ENCODE measurements around the gene SH3PXD2A.

Gene SH3PXD2A

GRCh38 chr10:103558911-103559310 is 296.5 kb downstream of the SH3PXD2A start:
- Histone ChIP-seq H3K27ac (no peak overlapping the region), H3K4me3 (no peak overlapping the region)
- TF ChIP-seq, protein P1, sequence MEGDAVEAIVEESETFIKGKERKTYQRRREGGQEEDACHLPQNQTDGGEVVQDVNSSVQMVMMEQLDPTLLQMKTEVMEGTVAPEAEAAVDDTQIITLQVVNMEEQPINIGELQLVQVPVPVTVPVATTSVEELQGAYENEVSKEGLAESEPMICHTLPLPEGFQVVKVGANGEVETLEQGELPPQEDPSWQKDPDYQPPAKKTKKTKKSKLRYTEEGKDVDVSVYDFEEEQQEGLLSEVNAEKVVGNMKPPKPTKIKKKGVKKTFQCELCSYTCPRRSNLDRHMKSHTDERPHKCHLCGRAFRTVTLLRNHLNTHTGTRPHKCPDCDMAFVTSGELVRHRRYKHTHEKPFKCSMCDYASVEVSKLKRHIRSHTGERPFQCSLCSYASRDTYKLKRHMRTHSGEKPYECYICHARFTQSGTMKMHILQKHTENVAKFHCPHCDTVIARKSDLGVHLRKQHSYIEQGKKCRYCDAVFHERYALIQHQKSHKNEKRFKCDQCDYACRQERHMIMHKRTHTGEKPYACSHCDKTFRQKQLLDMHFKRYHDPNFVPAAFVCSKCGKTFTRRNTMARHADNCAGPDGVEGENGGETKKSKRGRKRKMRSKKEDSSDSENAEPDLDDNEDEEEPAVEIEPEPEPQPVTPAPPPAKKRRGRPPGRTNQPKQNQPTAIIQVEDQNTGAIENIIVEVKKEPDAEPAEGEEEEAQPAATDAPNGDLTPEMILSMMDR (IDR thresholded peaks at IDR 0.05): no peak
- DNase-seq (ENCODE audit: low spot score): no peak

DNA sequence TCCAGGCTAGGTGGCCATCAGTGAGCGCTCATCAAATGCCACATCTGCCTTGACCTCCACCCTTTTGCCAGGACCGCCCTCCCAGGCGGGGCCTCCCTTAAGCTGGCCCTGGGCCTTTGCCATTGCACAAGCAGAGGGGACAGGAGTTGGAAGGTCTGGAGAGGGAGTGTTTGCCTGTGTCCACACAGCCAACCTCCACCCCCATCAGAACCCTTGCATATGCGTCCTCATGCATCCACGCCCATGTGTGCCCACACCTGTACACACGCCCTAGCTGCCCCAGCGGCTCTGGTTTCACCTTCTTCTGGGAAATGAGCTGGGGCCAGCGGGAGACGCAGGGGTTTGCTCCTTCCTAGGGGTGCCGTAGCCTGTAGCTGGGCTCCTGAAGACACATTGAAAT is 297.9 kb downstream of the SH3PXD2A start:
- no peak for DNase-seq (ENCODE audit: low spot score)
- Histone ChIP-seq H3K4me3 (no peak overlapping the region), H3K27ac (no peak overlapping the region)
- TF ChIP-seq, protein P1 (IDR thresholded peaks at IDR 0.05): no peak

DNA sequence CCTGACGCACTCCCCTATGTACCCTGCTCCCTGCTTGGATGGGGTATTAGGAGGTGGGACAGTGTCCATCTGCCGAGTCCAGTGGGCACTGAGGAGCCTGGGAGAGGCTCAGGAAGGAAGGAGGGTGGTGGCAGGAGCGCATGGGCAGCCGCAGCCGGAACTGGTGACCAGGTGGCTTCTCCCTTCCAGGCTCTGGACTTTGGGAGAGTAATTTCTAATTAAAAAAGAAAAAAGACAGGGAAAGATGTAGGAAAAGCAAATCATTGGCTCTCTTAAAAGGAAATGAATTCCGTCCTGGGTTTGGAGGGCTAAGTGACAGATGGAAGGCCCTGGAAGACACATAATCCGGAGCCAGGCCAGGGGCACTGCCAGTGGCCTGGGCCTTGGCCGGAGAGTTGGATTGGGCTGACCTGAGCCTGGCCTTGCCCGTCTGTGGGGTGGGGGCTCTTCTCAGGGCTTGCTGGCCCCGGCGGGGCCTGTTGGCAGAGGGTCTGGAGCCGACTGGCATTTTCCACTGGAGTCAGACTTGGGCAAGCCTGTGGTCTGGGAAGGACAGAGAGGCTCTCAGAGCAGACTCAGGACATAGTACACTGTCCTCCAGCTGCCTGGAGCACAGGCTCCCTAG is 298.9 kb downstream of the SH3PXD2A start:
- Histone ChIP-seq H3K4me3 (no peak overlapping the region), H3K27ac (no peak overlapping the region)
- DNase-seq (ENCODE audit: low spot score): no peak
- TF ChIP-seq, protein P1 (IDR thresholded peaks at IDR 0.05): no peak

DNA sequence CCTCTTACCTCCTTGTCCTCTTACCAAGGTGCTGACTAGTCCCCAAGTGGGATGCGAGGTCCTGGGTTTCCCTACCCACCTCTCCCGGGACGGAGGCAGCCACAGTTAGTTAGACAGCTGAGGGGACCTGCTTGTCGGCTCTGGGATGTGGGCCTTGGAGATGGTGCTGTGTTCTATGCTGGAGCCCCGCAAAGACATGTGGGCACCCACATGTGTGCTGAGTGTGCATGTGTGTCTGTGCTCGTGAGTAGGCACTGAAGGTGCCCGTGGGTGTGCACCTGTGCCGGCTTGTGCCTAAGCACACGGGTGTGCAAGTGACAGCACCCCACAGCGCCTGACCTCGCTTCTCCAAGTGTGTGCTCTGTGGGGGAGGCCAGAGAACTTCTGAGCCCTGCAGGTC is 299.7 kb downstream of the SH3PXD2A start:
- TF ChIP-seq, protein P1 (IDR thresholded peaks at IDR 0.05): no peak

GRCh38 chr10:103555325-103555649 is 300.1 kb downstream of the SH3PXD2A start:
- Histone ChIP-seq H3K4me3 (peak overlapping the region; percentile 66), H3K27ac (no peak overlapping the region)
- TF ChIP-seq, protein P1 (IDR thresholded peaks at IDR 0.05): no peak
- DNase-seq (ENCODE audit: low spot score): no peak

More for the DNA sequence above, 299.7 kb downstream of the SH3PXD2A start:
- no peak overlapping the region for H3K27ac ChIP-seq
- peak overlapping the region; percentile 66 for H3K4me3 ChIP-seq
- DNase-seq (ENCODE audit: low spot score): no peak

GRCh38 chr10:103554488-103555324 is 300.7 kb downstream of the SH3PXD2A start:
- no peak overlapping the region for H3K27ac ChIP-seq
- no peak for DNase-seq (ENCODE audit: low spot score)

More at GRCh38 chr10:103554488-103555324, 300.7 kb downstream of the SH3PXD2A start:
- peak overlapping the region; percentile 66 for H3K4me3 ChIP-seq
- TF ChIP-seq, protein P1 (IDR thresholded peaks at IDR 0.05): no peak
